GM12878 (cell line): Measurements from ENCODE around the gene TAX1BP3. TPM values are rescaled to one million over a fixed set of nuclear protein-coding genes. Genes with fewer than 3 reads are reported as not detected.

Experiments
- ATF7 ChIP-seq: fragments of 450-650 bp; IDR thresholded peaks from 2 replicates; pipeline ENCODE4 v1.6.1; 2016; ENCODE audit warnings: low read depth, mild to moderate bottlenecking
- BHLHE40 ChIP-seq, 2 experiments: fragments of 450-650 bp in 1 of 2; IDR thresholded peaks; 2 replicates each; pipeline ENCODE4 v1.6.1; 2011 to 2017; ENCODE audit warnings: low read depth in 2 of 2, borderline replicate concordance in 1 of 2, improper control_type of control experiment in 1 of 2, low read length in 1 of 2, mild to moderate bottlenecking in 1 of 2
- CBX5 ChIP-seq: sonication (generic); IDR thresholded peaks from 2 replicates; pipeline ENCODE4 v1.6.1; 2016; ENCODE audit warnings: low read depth, moderate library complexity, mild to moderate bottlenecking, inconsistent platforms
- FOS ChIP-seq: IDR thresholded peaks from 3 replicates; pipeline ENCODE4 v1.6.1; 2011; ENCODE audit warnings: borderline replicate concordance; ENCODE audit not compliant: insufficient read length; ENCODE audit errors: extremely low read depth
- HDAC2 ChIP-seq: fragments of 200-600 bp; sonication (generic); IDR thresholded peaks from 2 replicates; pipeline ENCODE4 v1.6.1; 2017
- IKZF2 ChIP-seq, 2 experiments: fragments of 450-650 bp; IDR thresholded peaks; 2 replicates each; pipeline ENCODE4 v1.6.1; 2017; ENCODE audit warnings: mild to moderate bottlenecking in 2 of 2, moderate library complexity in 2 of 2
- JUNB ChIP-seq: IDR thresholded peaks from 2 replicates; pipeline ENCODE4 v1.6.1; 2016; ENCODE audit warnings: antibody characterized with exemption, mild to moderate bottlenecking
- KDM1A ChIP-seq: fragments of 200-600 bp; sonication (generic); IDR thresholded peaks from 2 replicates; pipeline ENCODE4 v1.6.1; 2016; ENCODE audit warnings: borderline replicate concordance
- MAX ChIP-seq: IDR thresholded peaks from 2 replicates; pipeline ENCODE4 v1.6.1; 2012; ENCODE audit warnings: low read depth, low read length, improper control_type of control experiment
- MYC ChIP-seq: IDR thresholded peaks from 2 replicates; pipeline ENCODE4 v1.6.1; 2011; ENCODE audit warnings: mild to moderate bottlenecking, low read length, moderate library complexity, inconsistent platforms; ENCODE audit not compliant: insufficient read depth, insufficient replicate concordance, insufficient read length, severe bottlenecking
- NFYA ChIP-seq: IDR thresholded peaks from 2 replicates; pipeline ENCODE4 v1.6.1; 2011; ENCODE audit warnings: low read depth, mild to moderate bottlenecking, low read length, improper control_type of control experiment, borderline replicate concordance
- NKRF ChIP-seq: fragments of 450-650 bp; conservative IDR thresholded peaks from 2 replicates; pipeline ENCODE4 v1.6.1; 2017; ENCODE audit warnings: mild to moderate bottlenecking, moderate library complexity
- RAD51 ChIP-seq: fragments of 450-650 bp; IDR thresholded peaks from 2 replicates; pipeline ENCODE4 v1.6.1; 2016; ENCODE audit warnings: moderate library complexity, mild to moderate bottlenecking, inconsistent platforms
- SPI1 ChIP-seq: IDR thresholded peaks from 2 replicates; pipeline ENCODE4 v1.6.1; 2011; ENCODE audit warnings: low read depth, mild to moderate bottlenecking, low read length, moderate library complexity, borderline replicate concordance; ENCODE audit not compliant: insufficient read depth
- STAT1 ChIP-seq: fragments of 450-650 bp; conservative IDR thresholded peaks from 2 replicates; pipeline ENCODE4 v1.6.1; 2014; ENCODE audit warnings: antibody characterized with exemption, mild to moderate bottlenecking
- TAF1 ChIP-seq: IDR thresholded peaks from 2 replicates; pipeline ENCODE4 v1.6.1; 2011; ENCODE audit warnings: mild to moderate bottlenecking, low read depth, low read length, borderline replicate concordance
- ZBED1 ChIP-seq: IDR thresholded peaks from 2 replicates; pipeline ENCODE4 v1.6.1; 2016; ENCODE audit warnings: borderline replicate concordance
- ZNF24 ChIP-seq: fragments of 450-650 bp; IDR thresholded peaks from 2 replicates; pipeline ENCODE4 v1.6.1; 2017; ENCODE audit warnings: antibody characterized with exemption, mild to moderate bottlenecking
- polyA plus RNA-seq, 11 experiments: library from polyadenylated mRNA; depleted of rRNA in 4 of 11; unstranded in 6 of 11; stranded (reverse) in 5 of 11; fragments of >200 nt; fragmentation: Nextera tagmentation in 4 of 11; fragmentation: Illumina TruSeq in 1 of 11; extraction: Ambion mirVana in 4 of 11; extraction: Trizol in 1 of 11; gene quantifications; 1 replicate in 1 of 11; 2 replicates in 10 of 11; pipeline versions ENCODE4 v1.2.1 to v1.2.3, GENCODE V29; 2011 to 2016; ENCODE audit warnings: inconsistent platforms in 2 of 11, missing spikeins in 2 of 11, low read depth in 1 of 11
- total RNA-seq, 4 experiments: library from RNA; depleted of rRNA in 3 of 4; stranded (reverse); fragments of >200 nt in 3 of 4; fragmentation: Illumina TruSeq in 1 of 4; extraction: Trizol in 1 of 4; gene quantifications; 2 replicates each; pipeline versions ENCODE4 v1.2.1 to v1.2.3, GENCODE V29; 2013 to 2021
- TF ChIP-seq, protein P1 (sequence below): IDR thresholded peaks from 2 replicates; pipeline ENCODE4 v1.6.1; 2011; ENCODE audit warnings: mild to moderate bottlenecking, low read depth, low read length, moderate library complexity; ENCODE audit not compliant: insufficient replicate concordance
- TF ChIP-seq, protein P2 (sequence below): fragments of 150-350 bp; IDR thresholded peaks from 2 replicates; pipeline ENCODE4 v1.6.1; 2016; ENCODE audit warnings: low read depth, low read length
- TF ChIP-seq, protein P3 (sequence below): fragments of 450-650 bp; IDR thresholded peaks from 2 replicates; pipeline ENCODE4 v1.6.1; 2017; ENCODE audit warnings: mild to moderate bottlenecking

TAX1BP3 gene
- total and polyA plus RNA-seq, 10 of the 15 experiments (the other 5 are each of a cell fraction or from before 2014, with no cell fraction given), result 1.00 to 40.4 (median 15.4) TPM

- TF ChIP-seq, protein P1, sequence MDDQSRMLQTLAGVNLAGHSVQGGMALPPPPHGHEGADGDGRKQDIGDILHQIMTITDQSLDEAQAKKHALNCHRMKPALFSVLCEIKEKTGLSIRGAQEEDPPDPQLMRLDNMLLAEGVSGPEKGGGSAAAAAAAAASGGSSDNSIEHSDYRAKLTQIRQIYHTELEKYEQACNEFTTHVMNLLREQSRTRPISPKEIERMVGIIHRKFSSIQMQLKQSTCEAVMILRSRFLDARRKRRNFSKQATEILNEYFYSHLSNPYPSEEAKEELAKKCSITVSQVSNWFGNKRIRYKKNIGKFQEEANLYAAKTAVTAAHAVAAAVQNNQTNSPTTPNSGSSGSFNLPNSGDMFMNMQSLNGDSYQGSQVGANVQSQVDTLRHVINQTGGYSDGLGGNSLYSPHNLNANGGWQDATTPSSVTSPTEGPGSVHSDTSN, result no peak
- TF ChIP-seq BHLHE40 (IDR thresholded peaks at IDR 0.05; ENCODE audit: borderline replicate concordance in 1 of 2, low read depth in 2 of 2, low read length in 1 of 2), result peak in 1 of 2 experiments; percentile 79; a peak in 2 of 4 replicates
- TF ChIP-seq IKZF2 (IDR thresholded peaks at IDR 0.05), result peak; percentile 72 to 79
- TF ChIP-seq MAX, result no peak
- no peak for TF ChIP-seq HDAC2
- no peak for TF ChIP-seq KDM1A
- 0 out of 2 replicates have a peak, but pooled peaks have one; percentile 42 for TF ChIP-seq ZNF24
- TF ChIP-seq, protein P2, sequence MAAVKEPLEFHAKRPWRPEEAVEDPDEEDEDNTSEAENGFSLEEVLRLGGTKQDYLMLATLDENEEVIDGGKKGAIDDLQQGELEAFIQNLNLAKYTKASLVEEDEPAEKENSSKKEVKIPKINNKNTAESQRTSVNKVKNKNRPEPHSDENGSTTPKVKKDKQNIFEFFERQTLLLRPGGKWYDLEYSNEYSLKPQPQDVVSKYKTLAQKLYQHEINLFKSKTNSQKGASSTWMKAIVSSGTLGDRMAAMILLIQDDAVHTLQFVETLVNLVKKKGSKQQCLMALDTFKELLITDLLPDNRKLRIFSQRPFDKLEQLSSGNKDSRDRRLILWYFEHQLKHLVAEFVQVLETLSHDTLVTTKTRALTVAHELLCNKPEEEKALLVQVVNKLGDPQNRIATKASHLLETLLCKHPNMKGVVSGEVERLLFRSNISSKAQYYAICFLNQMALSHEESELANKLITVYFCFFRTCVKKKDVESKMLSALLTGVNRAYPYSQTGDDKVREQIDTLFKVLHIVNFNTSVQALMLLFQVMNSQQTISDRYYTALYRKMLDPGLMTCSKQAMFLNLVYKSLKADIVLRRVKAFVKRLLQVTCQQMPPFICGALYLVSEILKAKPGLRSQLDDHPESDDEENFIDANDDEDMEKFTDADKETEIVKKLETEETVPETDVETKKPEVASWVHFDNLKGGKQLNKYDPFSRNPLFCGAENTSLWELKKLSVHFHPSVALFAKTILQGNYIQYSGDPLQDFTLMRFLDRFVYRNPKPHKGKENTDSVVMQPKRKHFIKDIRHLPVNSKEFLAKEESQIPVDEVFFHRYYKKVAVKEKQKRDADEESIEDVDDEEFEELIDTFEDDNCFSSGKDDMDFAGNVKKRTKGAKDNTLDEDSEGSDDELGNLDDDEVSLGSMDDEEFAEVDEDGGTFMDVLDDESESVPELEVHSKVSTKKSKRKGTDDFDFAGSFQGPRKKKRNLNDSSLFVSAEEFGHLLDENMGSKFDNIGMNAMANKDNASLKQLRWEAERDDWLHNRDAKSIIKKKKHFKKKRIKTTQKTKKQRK, result no peak
- no peak for TF ChIP-seq SPI1
- TF ChIP-seq TAF1, result no peak
- no peak for TF ChIP-seq ZBED1
- TF ChIP-seq STAT1, result no peak
- TF ChIP-seq JUNB, result no peak
- no peak for TF ChIP-seq NKRF
- no peak for TF ChIP-seq RAD51
- TF ChIP-seq FOS, result no peak
- TF ChIP-seq, protein P3, sequence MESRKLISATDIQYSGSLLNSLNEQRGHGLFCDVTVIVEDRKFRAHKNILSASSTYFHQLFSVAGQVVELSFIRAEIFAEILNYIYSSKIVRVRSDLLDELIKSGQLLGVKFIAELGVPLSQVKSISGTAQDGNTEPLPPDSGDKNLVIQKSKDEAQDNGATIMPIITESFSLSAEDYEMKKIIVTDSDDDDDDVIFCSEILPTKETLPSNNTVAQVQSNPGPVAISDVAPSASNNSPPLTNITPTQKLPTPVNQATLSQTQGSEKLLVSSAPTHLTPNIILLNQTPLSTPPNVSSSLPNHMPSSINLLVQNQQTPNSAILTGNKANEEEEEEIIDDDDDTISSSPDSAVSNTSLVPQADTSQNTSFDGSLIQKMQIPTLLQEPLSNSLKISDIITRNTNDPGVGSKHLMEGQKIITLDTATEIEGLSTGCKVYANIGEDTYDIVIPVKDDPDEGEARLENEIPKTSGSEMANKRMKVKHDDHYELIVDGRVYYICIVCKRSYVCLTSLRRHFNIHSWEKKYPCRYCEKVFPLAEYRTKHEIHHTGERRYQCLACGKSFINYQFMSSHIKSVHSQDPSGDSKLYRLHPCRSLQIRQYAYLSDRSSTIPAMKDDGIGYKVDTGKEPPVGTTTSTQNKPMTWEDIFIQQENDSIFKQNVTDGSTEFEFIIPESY, result no peak
- TF ChIP-seq MYC, result no peak
- no peak for TF ChIP-seq NFYA
- no peak for TF ChIP-seq CBX5
- TF ChIP-seq ATF7, result peak; percentile 42; the same call in 1 of the 2 replicates
Observed at GRCh38 chr17:3683054-3683511, 14.7 kb upstream of the TAX1BP3 start (continued).
